H9 (cell line): Measurements from ENCODE around the gene NDUFAF2. TPM values are rescaled to one million over a fixed set of nuclear protein-coding genes. Genes with fewer than 3 reads are reported as not detected.

Experiments used
- DNase-seq: peaks from one replicate; pipeline ENCODE4 v3.0.0-alpha.2; 2017
- H2AFZ ChIP-seq: one replicate; pipeline ENCODE4 v1.6.1; 2013; ENCODE audit warnings: mild to moderate bottlenecking, low read length, control low read depth, moderate library complexity
- H2AK5ac ChIP-seq: 2 replicates; pipeline ENCODE4 v1.6.1; 2013; ENCODE audit warnings: low read length, control low read depth, mixed read lengths; ENCODE audit not compliant: insufficient read length
- H2BK120ac ChIP-seq: one replicate; pipeline ENCODE4 v1.6.1; 2013; ENCODE audit warnings: low read depth, mild to moderate bottlenecking, low read length, control low read depth, inconsistent platforms; ENCODE audit not compliant: poor library complexity, severe bottlenecking
- H2BK12ac ChIP-seq: 2 replicates; pipeline ENCODE4 v1.6.1; 2013; ENCODE audit warnings: low read length, control low read depth, mixed read lengths, low read depth; ENCODE audit not compliant: insufficient read length
- H2BK15ac ChIP-seq: 2 replicates; pipeline ENCODE4 v1.6.1; 2013; ENCODE audit warnings: low read depth, low read length, control low read depth
- H2BK20ac ChIP-seq: one replicate; pipeline ENCODE4 v1.6.1; 2013; ENCODE audit warnings: low read depth, mild to moderate bottlenecking, low read length, control low read depth, inconsistent platforms; ENCODE audit not compliant: poor library complexity, severe bottlenecking
- H2BK5ac ChIP-seq: 2 replicates; pipeline ENCODE4 v1.6.1; 2013; ENCODE audit warnings: low read length, control low read depth, mixed read lengths; ENCODE audit not compliant: insufficient read length
- H3K14ac ChIP-seq: 2 replicates; pipeline ENCODE4 v1.6.1; 2013; ENCODE audit warnings: low read length, control low read depth; ENCODE audit not compliant: insufficient read depth
- H3K18ac ChIP-seq: 2 replicates; pipeline ENCODE4 v1.6.1; 2013; ENCODE audit warnings: low read depth, mild to moderate bottlenecking, mixed read lengths, low read length, control low read depth; ENCODE audit not compliant: insufficient read length
- H3K23ac ChIP-seq: 2 replicates; pipeline ENCODE4 v1.6.1; 2013; ENCODE audit warnings: low read length, control low read depth, mixed read lengths, low read depth; ENCODE audit not compliant: insufficient read length
- H3K23me2 ChIP-seq: 2 replicates; pipeline ENCODE4 v1.6.1; 2013; ENCODE audit warnings: low read depth, mild to moderate bottlenecking, mixed read lengths, low read length, control low read depth; ENCODE audit not compliant: insufficient read length, poor library complexity, severe bottlenecking
- H3K27ac ChIP-seq: 2 replicates; pipeline ENCODE4 v1.5.1; 2013; ENCODE audit warnings: low read length, control low read depth, mixed read lengths, low read depth; ENCODE audit not compliant: insufficient read length
- H3K27me3 ChIP-seq: 2 replicates; pipeline ENCODE4 v1.6.1; 2013; ENCODE audit warnings: low read length, control low read depth, inconsistent platforms; ENCODE audit not compliant: insufficient read depth
- H3K4ac ChIP-seq: 2 replicates; pipeline ENCODE4 v1.6.1; 2013; ENCODE audit warnings: low read depth, mild to moderate bottlenecking, control low read depth, inconsistent platforms, low read length, moderate library complexity
- H3K4me1 ChIP-seq: 2 replicates; pipeline ENCODE4 v1.6.1; 2013; ENCODE audit warnings: low read length, control low read depth, inconsistent platforms; ENCODE audit not compliant: insufficient read depth
- H3K4me2 ChIP-seq: 2 replicates; pipeline ENCODE4 v1.6.1; 2013; ENCODE audit warnings: low read length, control low read depth, mixed read lengths; ENCODE audit not compliant: insufficient read length, insufficient read depth
- H3K56ac ChIP-seq: 2 replicates; pipeline ENCODE4 v1.6.1; 2013; ENCODE audit warnings: low read depth, mild to moderate bottlenecking, mixed read lengths, low read length, control low read depth; ENCODE audit not compliant: insufficient read length
- H3K79me1 ChIP-seq: 2 replicates; pipeline ENCODE4 v1.6.1; 2013; ENCODE audit warnings: low read depth, mild to moderate bottlenecking, moderate library complexity, low read length, control low read depth, inconsistent platforms; ENCODE audit not compliant: insufficient read depth, poor library complexity, severe bottlenecking
- H3K79me2 ChIP-seq: 2 replicates; pipeline ENCODE4 v1.6.1; 2013; ENCODE audit warnings: low read length, control low read depth, inconsistent platforms; ENCODE audit not compliant: insufficient read depth
- H3K9ac ChIP-seq: 2 replicates; pipeline ENCODE4 v1.6.1; 2013; ENCODE audit warnings: low read length, control low read depth, mixed read lengths; ENCODE audit not compliant: insufficient read length; ENCODE audit errors: extremely low read depth
- H3K9me3 ChIP-seq: one replicate; pipeline ENCODE4 v1.6.1; 2013; ENCODE audit warnings: low read depth, low read length, inconsistent platforms; ENCODE audit not compliant: control insufficient read depth
- H3T11ph ChIP-seq: one replicate; pipeline ENCODE4 v1.6.1; 2013; ENCODE audit warnings: mild to moderate bottlenecking, low read length, control low read depth, inconsistent platforms
- H4K20me1 ChIP-seq: one replicate; pipeline ENCODE4 v1.6.1; 2013; ENCODE audit not compliant: control insufficient read depth, insufficient read length, insufficient read depth
- H4K5ac ChIP-seq: 2 replicates; pipeline ENCODE4 v1.6.1; 2013; ENCODE audit warnings: low read depth, mild to moderate bottlenecking, mixed read lengths, low read length, control low read depth; ENCODE audit not compliant: insufficient read length
- H4K8ac ChIP-seq: replicated peaks from 2 replicates; pipeline ENCODE4 v1.6.1; 2013; ENCODE audit warnings: low read length, control low read depth, mixed read lengths, low read depth; ENCODE audit not compliant: insufficient read length
- H4K91ac ChIP-seq: 2 replicates; pipeline ENCODE4 v1.6.1; 2013; ENCODE audit warnings: low read depth, mild to moderate bottlenecking, moderate library complexity, mixed read lengths, low read length, control low read depth; ENCODE audit not compliant: insufficient read length
- H3K27ac Mint-ChIP-seq, 3 experiments: 2 replicates in 2 of 3; 3 replicates in 1 of 3; pipeline ENCODE4 v1.8.0; 2020 to 2021; ENCODE audit warnings: mixed read lengths in 3 of 3, mild to moderate bottlenecking in 1 of 3, moderate library complexity in 1 of 3
- H3K27me3 Mint-ChIP-seq: 2 replicates; pipeline ENCODE4 v1.8.0; 2021; ENCODE audit warnings: low read depth, mild to moderate bottlenecking, moderate library complexity, mixed read lengths
- H3K36me3 Mint-ChIP-seq, 3 experiments: 2 replicates in 2 of 3; 3 replicates in 1 of 3; pipeline ENCODE4 v1.8.0; 2020 to 2021; ENCODE audit warnings: low read depth in 3 of 3, mixed read lengths in 3 of 3; ENCODE audit not compliant: insufficient read depth in 1 of 3
- H3K4me1 Mint-ChIP-seq, 2 experiments: 2 replicates each; pipeline ENCODE4 v1.8.0; 2020; ENCODE audit warnings: mixed read lengths in 2 of 2
- H3K4me3 Mint-ChIP-seq, 2 experiments: 2 replicates in 1 of 2; 3 replicates in 1 of 2; pipeline ENCODE4 v1.8.0; 2020 to 2021; ENCODE audit warnings: mild to moderate bottlenecking in 2 of 2, mixed read lengths in 2 of 2, moderate library complexity in 1 of 2
- H3K9me3 Mint-ChIP-seq, 2 experiments: 2 replicates in 1 of 2; 3 replicates in 1 of 2; pipeline ENCODE4 v1.8.0; 2020; ENCODE audit warnings: mild to moderate bottlenecking in 2 of 2, mixed read lengths in 2 of 2, moderate library complexity in 1 of 2
- WGBS: extraction: QIAGEN DNeasy Blood & Tissue Kit; methylation state at CpG from one replicate; pipeline ENCODE4 v1.1.7; 2013; ENCODE audit warnings: missing lambda C conversion rate, low lambda C conversion rate, mixed read lengths; ENCODE audit not compliant: insufficient read length; ENCODE audit errors: extremely low coverage; 5-methylcytosine and 5-hydroxymethylcytosine counted together
- total RNA-seq: library from RNA; stranded (reverse); gene quantifications from 2 replicates; pipeline ENCODE4 v1.2.1, GENCODE V29; 2021
- TF ChIP-seq, protein P1 (sequence below): fragments of 200-600 bp; sonication (generic); conservative IDR thresholded peaks from 3 replicates; pipeline ENCODE4 v1.8.0; 2021; ENCODE audit warnings: antibody characterized with exemption, mild to moderate bottlenecking

The NDUFAF2 gene
- total RNA-seq, 1 experiment from 2014 or later, result 31.4 TPM

DNA sequence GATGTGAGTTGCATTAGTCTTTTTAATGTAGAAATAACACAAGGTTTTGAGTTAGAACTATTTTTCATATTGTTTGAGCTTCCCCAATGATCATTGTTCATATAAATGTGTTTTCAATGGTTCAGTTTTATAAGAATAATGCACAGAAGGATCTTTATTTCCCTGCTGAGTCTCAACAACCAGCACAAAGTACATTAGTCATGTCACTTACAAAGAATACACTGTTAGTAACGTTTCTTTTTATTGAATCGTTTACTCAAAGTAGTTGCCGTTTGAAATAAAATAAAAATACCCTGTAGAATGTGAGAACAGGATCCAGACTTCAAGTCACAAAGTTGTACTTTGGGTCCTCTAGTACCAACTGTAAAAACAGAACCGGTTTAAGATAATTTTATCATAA is 41.6 kb upstream of the NDUFAF2 start:
- Mint-ChIP-seq H3K4me1 (peaks cover 12 to 19% of the 10 kb centered on the region in 2 experiments), H3K27me3 (no peaks in the 10 kb centered on the region), H3K9me3 (no peaks in the 10 kb centered on the region), H3K4me3 (no peak overlapping the region), H3K27ac (no peak overlapping the region), H3K36me3 (peaks cover 0 to 4% (median 3%) of the 10 kb centered on the region in 3 experiments; a peak in 5 of 7 replicates)
- Histone ChIP-seq H4K8ac (no peak overlapping the region), H3K14ac (no peak overlapping the region), H3K9me3 (no peaks in the 10 kb centered on the region), H3T11ph (no peak overlapping the region), H3K56ac (no peak overlapping the region), H3K23me2 (no peaks in the 10 kb centered on the region), H3K27ac (no peak overlapping the region), H3K4ac (no peak overlapping the region), H3K18ac (no peak overlapping the region), H3K27me3 (no peaks in the 10 kb centered on the region), H3K23ac (no peak overlapping the region), H2BK12ac (no peak overlapping the region), H3K79me2 (no peaks in the 10 kb centered on the region), H2AK5ac (no peak overlapping the region), H4K91ac (no peak overlapping the region), H3K79me1 (no peaks in the 10 kb centered on the region), H2BK15ac (no peak overlapping the region), H4K20me1 (no peaks in the 10 kb centered on the region), H3K9ac (no peak overlapping the region), H3K4me1 (peaks cover 5% of the 10 kb centered on the region; the same call in 1 of the 2 replicates), H3K4me2 (no peak overlapping the region), H2BK5ac (no peak overlapping the region), H4K5ac (no peak overlapping the region), H2AFZ (no peak overlapping the region), H2BK120ac (no peak overlapping the region), H2BK20ac (no peak overlapping the region)
- no peak for DNase-seq
- TF ChIP-seq, protein P1, sequence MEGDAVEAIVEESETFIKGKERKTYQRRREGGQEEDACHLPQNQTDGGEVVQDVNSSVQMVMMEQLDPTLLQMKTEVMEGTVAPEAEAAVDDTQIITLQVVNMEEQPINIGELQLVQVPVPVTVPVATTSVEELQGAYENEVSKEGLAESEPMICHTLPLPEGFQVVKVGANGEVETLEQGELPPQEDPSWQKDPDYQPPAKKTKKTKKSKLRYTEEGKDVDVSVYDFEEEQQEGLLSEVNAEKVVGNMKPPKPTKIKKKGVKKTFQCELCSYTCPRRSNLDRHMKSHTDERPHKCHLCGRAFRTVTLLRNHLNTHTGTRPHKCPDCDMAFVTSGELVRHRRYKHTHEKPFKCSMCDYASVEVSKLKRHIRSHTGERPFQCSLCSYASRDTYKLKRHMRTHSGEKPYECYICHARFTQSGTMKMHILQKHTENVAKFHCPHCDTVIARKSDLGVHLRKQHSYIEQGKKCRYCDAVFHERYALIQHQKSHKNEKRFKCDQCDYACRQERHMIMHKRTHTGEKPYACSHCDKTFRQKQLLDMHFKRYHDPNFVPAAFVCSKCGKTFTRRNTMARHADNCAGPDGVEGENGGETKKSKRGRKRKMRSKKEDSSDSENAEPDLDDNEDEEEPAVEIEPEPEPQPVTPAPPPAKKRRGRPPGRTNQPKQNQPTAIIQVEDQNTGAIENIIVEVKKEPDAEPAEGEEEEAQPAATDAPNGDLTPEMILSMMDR, result no peak
- no CpG with 5 or more reads among the region's 4 CpGs for WGBS
